Fibroblast of lung (primary cell): ENCODE measurements around the gene HSPB8. TPM values are rescaled to one million over a fixed set of nuclear protein-coding genes. Genes with fewer than 3 reads are reported as not detected.

Experiments
- DNase-seq, 2 donors: peaks; one replicate each; pipeline versions ENCODE4 v3.0.0 to v3.0.0-alpha.2; 2010; ENCODE audit warnings: low read depth in 2 of 2
- H2AFZ ChIP-seq: 2 replicates; pipeline ENCODE4 v1.5.1; 2012; ENCODE audit warnings: low read length, control low read depth, inconsistent platforms
- H3K27ac ChIP-seq: 2 replicates; pipeline ENCODE4 v1.5.1; 2011; ENCODE audit warnings: low read length, control low read depth; ENCODE audit not compliant: insufficient read depth
- H3K27me3 ChIP-seq: 2 replicates; pipeline ENCODE4 v1.5.1; 2011; ENCODE audit warnings: mild to moderate bottlenecking, low read length; ENCODE audit not compliant: control insufficient read depth, insufficient read depth
- H3K36me3 ChIP-seq: 2 replicates; pipeline ENCODE4 v1.5.1; 2011; ENCODE audit warnings: low read length; ENCODE audit not compliant: control insufficient read depth, insufficient read depth
- H3K4me1 ChIP-seq: 2 replicates; pipeline ENCODE4 v1.5.1; 2011; ENCODE audit warnings: low read length; ENCODE audit not compliant: control insufficient read depth, insufficient read depth; ENCODE audit errors: extremely low read depth
- H3K4me2 ChIP-seq: 2 replicates; pipeline ENCODE4 v1.5.1; 2011; ENCODE audit warnings: low read length, control low read depth; ENCODE audit not compliant: insufficient read depth; ENCODE audit errors: extremely low read depth
- H3K4me3 ChIP-seq, 4 experiments: fragments of 200-600 bp in 1 of 4; sonication (generic) in 1 of 4; replicated peaks in 1 of 4; 2 replicates each; pipeline ENCODE4 v1.5.1; 2011 to 2016; ENCODE audit warnings: low read length in 4 of 4, low read depth in 3 of 4, mild to moderate bottlenecking in 3 of 4, control low read depth in 2 of 4, inconsistent platforms in 1 of 4, mixed read lengths in 1 of 4; ENCODE audit not compliant: insufficient read depth in 1 of 4; ENCODE audit errors: control extremely low read depth in 1 of 4
- H3K79me2 ChIP-seq: 2 replicates; pipeline ENCODE4 v1.5.1; 2012; ENCODE audit warnings: mild to moderate bottlenecking, low read length, inconsistent platforms; ENCODE audit not compliant: control insufficient read depth, insufficient read depth
- H3K9ac ChIP-seq: 2 replicates; pipeline ENCODE4 v1.5.1; 2011; ENCODE audit warnings: mild to moderate bottlenecking, low read length, control low read depth; ENCODE audit not compliant: insufficient read depth
- H3K9me3 ChIP-seq: 2 replicates; pipeline ENCODE4 v1.5.1; 2012; ENCODE audit warnings: low read depth, low read length; ENCODE audit not compliant: control insufficient read depth, insufficient read depth
- H4K20me1 ChIP-seq: 2 replicates; pipeline ENCODE4 v1.5.1; 2011; ENCODE audit warnings: low read length; ENCODE audit not compliant: control insufficient read depth, insufficient read depth; ENCODE audit errors: extremely low read depth
- EZH2 ChIP-seq: IDR thresholded peaks from 2 replicates; pipeline ENCODE4 v1.5.1; 2012; ENCODE audit warnings: low read length, control low read depth, mild to moderate bottlenecking; ENCODE audit errors: missing control alignments
- polyA plus RNA-seq, 2 donors: library from polyadenylated mRNA; depleted of rRNA in 1 of 2; stranded (reverse) in 1 of 2; unstranded in 1 of 2; fragments of >200 nt; gene quantifications; 2 replicates each; pipeline ENCODE4 v1.2.1, GENCODE V29; 2011 to 2012; ENCODE audit warnings: missing spikeins in 1 of 2
- total RNA-seq: library from RNA; depleted of rRNA; stranded (reverse); fragments of >200 nt; gene quantifications from 2 replicates; pipeline ENCODE4 v1.2.1, GENCODE V29; 2014
- TF ChIP-seq, protein P1 (sequence below), 2 donors: IDR thresholded peaks in 1 of 2; conservative IDR thresholded peaks in 1 of 2; 1 replicate in 1 of 2; 2 replicates in 1 of 2; pipeline ENCODE4 v1.5.1; 2011 to 2012; ENCODE audit warnings: low read length in 2 of 2, control low read depth in 1 of 2, inconsistent platforms in 1 of 2, low read depth in 1 of 2, mild to moderate bottlenecking in 1 of 2

Gene HSPB8
- total and polyA plus RNA-seq, 2 donors (not counting 1 experiment from before 2014, with no cell fraction given) = 23.8 to 42.4 TPM

GRCh38 chr12:119222222-119222951, 43.7 kb downstream of the HSPB8 start:
- H3K27ac ChIP-seq = no peak overlapping the region
- H3K36me3 ChIP-seq = no peaks in the 10 kb centered on the region
- no peaks in the 10 kb centered on the region for H3K79me2 ChIP-seq
- DNase-seq = no peak
- TF ChIP-seq EZH2 = no peak
- TF ChIP-seq, protein P1, sequence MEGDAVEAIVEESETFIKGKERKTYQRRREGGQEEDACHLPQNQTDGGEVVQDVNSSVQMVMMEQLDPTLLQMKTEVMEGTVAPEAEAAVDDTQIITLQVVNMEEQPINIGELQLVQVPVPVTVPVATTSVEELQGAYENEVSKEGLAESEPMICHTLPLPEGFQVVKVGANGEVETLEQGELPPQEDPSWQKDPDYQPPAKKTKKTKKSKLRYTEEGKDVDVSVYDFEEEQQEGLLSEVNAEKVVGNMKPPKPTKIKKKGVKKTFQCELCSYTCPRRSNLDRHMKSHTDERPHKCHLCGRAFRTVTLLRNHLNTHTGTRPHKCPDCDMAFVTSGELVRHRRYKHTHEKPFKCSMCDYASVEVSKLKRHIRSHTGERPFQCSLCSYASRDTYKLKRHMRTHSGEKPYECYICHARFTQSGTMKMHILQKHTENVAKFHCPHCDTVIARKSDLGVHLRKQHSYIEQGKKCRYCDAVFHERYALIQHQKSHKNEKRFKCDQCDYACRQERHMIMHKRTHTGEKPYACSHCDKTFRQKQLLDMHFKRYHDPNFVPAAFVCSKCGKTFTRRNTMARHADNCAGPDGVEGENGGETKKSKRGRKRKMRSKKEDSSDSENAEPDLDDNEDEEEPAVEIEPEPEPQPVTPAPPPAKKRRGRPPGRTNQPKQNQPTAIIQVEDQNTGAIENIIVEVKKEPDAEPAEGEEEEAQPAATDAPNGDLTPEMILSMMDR (conservative IDR thresholded peaks at IDR 0.05 in 1 of 2, IDR thresholded peaks at IDR 0.05 in 1 of 2; ENCODE audit: low read depth in 1 of 2, low read length in 2 of 2) = no peak
- H3K4me1 ChIP-seq = no peaks in the 10 kb centered on the region
- H3K9ac ChIP-seq = no peak overlapping the region
- H3K9me3 ChIP-seq = no peaks in the 10 kb centered on the region
- no peak overlapping the region for H3K4me2 ChIP-seq
- H3K27me3 ChIP-seq = no peaks in the 10 kb centered on the region
- H4K20me1 ChIP-seq = no peaks in the 10 kb centered on the region
- H2AFZ ChIP-seq = no peak overlapping the region
- H3K4me3 ChIP-seq = no peak overlapping the region

DNA sequence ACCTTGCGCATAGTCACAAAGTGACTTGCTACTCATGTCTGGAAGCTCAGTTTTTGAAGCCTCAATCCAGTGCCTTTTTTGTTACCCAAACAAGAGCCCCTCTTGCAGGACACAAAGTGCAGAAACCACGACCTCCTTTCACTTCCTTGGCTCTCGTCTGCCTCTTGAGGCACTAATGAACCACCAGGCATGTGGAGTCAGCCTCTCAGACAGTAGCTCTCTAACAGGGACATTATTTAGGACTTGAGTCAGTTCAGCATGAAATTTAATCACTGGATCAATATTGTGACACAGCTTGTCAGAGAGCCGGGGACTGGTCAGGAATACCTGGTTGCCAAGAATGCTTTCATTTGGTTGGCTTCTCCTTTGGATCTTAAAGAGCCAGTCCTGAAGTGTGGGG, 46.7 kb downstream of the HSPB8 start:
- Histone ChIP-seq H3K27ac (no peak overlapping the region), H3K4me3 (no peak overlapping the region), H3K36me3 (no peaks in the 10 kb centered on the region), H4K20me1 (no peaks in the 10 kb centered on the region), H3K27me3 (no peaks in the 10 kb centered on the region), H3K79me2 (no peaks in the 10 kb centered on the region), H3K4me1 (no peaks in the 10 kb centered on the region), H3K9me3 (no peaks in the 10 kb centered on the region), H3K9ac (no peak overlapping the region), H3K4me2 (no peak overlapping the region), H2AFZ (no peak overlapping the region)
- no peak for TF ChIP-seq EZH2
- TF ChIP-seq, protein P1 (conservative IDR thresholded peaks at IDR 0.05 in 1 of 2, IDR thresholded peaks at IDR 0.05 in 1 of 2; ENCODE audit: low read depth in 1 of 2, low read length in 2 of 2) = no peak
- no peak for DNase-seq

- Histone ChIP-seq H3K79me2 (no peaks in the 10 kb centered on the region), H3K4me2 (no peak overlapping the region), H2AFZ (no peak overlapping the region), H3K36me3 (no peaks in the 10 kb centered on the region), H3K4me3 (no peak overlapping the region), H4K20me1 (no peaks in the 10 kb centered on the region), H3K9me3 (no peaks in the 10 kb centered on the region), H3K27me3 (no peaks in the 10 kb centered on the region), H3K27ac (no peak overlapping the region), H3K4me1 (no peaks in the 10 kb centered on the region), H3K9ac (no peak overlapping the region)
- no peak for TF ChIP-seq EZH2
- TF ChIP-seq, protein P1 (conservative IDR thresholded peaks at IDR 0.05 in 1 of 2, IDR thresholded peaks at IDR 0.05 in 1 of 2; ENCODE audit: low read depth in 1 of 2, low read length in 2 of 2) = no peak
- DNase-seq = no peak
Measured at GRCh38 chr12:119227292-119227691, 48.6 kb downstream of the HSPB8 start.
